GM23248 (cell line): ENCODE results near the gene ZNF683.

Source experiments
- EZH2 ChIP-seq: fragments of 200-600 bp; sonication (generic); IDR thresholded peaks from 2 replicates; pipeline ENCODE4 v1.6.1; 2018; ENCODE audit warnings: antibody characterized with exemption, mild to moderate bottlenecking; ENCODE audit not compliant: insufficient read depth, poor library complexity, severe bottlenecking
- EZH2phosphoT487 ChIP-seq: fragments of 200-600 bp; sonication (generic); IDR thresholded peaks from 2 replicates; pipeline ENCODE4 v1.6.1; 2018; ENCODE audit warnings: antibody characterized with exemption, moderate library complexity, mild to moderate bottlenecking, low read depth; ENCODE audit not compliant: insufficient read depth

DNA sequence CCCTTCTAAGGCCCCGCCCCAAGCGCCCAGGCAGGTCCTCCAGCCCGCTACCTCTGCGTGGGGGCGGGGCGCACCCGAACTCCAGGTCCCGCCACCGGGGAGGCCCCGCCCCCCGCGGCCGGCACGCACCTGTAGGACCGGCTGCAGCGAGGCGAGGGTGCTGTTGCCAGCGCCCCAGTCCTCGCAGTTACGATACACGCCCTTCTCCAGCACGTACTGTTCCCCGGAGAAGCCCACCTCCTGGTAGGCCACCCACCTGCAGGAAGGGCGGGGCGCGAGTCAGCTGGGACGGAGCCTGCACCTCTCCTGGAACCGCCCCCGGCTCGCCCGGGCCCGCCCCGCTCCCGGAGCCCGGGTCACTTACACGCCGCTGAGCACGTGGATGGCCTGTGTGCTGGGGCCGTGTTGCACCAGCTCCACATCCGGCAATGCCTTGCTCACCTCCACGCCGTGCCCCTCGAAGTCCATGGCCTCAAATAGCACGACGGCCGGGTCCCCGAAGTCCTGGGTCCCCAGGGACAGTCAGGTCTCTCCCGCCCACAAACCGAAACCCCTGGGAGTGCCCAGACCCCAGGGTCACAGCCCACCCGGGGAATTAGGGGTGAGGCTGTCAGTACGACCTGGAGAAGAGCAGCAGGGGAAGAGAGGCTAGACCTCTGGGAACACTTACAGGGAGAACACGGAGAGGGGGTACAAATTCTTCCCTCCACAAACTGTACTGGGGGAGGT is 35.9 kb downstream of the ZNF683 start:
- TF ChIP-seq EZH2phosphoT487 (no peak), EZH2 (no peak)
